ENCODE data around the gene SPHK2.

Gene SPHK2

GRCh38 chr19:48669903-48670668, 50.8 kb downstream of the SPHK2 start:
- H3K4me3 ChIP-seq (IDR thresholded peaks at IDR 0.05; ENCODE audit: insufficient read depth, low read depth, low read length): no peak overlapping the region
- no peak overlapping the region for H3K27ac ChIP-seq
- no peak overlapping the region for H2AFZ ChIP-seq (ENCODE audit: low read depth)
- H3K79me2 ChIP-seq (ENCODE audit: insufficient read depth, low read depth): no peaks in the 10 kb centered on the region
- no peak for TF ChIP-seq CTCF (conservative IDR thresholded peaks at IDR 0.05; ENCODE audit: low read depth, low read length)
- no peak overlapping the region for H3K9ac ChIP-seq
- H4K20me1 ChIP-seq (ENCODE audit: insufficient read depth): no peaks in the 10 kb centered on the region
- no peak overlapping the region for H3K4me2 ChIP-seq
- H3K36me3 ChIP-seq (ENCODE audit: insufficient read depth): no peaks in the 10 kb centered on the region
- peaks cover 2% of the 10 kb centered on the region for H3K4me1 ChIP-seq (ENCODE audit: low read depth, poor library complexity, severe bottlenecking)
- no peaks in the 10 kb centered on the region; the same call in 1 of the 2 replicates for H3K27me3 ChIP-seq (ENCODE audit: insufficient read depth, low read depth)

DNA sequence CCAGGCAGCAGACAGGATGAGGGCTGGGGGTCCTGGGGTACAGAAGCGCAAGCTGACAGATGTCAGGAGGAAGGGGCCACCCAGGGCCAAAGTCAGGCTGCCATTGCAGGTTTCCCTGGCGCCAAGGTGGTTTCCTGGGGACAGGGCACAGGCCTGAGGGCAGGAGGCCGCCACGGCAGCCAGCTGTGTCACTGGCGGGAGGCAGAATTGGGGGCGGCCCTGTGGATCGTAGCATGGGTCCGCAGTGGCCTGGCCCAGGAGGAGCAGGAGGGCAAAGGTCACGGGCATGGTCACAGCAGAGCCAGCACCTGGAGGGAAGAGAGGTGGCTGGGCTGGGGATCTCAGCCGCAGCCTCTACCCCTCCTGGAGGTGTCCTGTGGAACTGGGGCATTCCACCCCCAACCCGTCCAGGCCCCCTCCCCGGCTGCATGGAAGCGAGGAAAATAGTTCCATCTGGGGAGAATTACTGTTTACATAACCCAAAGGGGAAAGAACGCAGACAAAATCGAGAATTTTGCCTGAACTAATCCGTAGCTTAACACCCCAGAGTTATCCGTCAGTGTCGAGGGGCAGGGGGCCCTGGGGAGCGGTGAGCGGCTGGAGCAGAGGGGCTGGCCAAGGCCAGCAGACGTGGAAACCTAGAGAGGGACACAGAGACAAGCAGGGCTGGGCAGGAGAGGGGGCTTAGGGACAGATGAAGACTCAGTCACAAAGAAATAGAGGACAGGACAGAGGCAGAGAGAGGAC, 51.6 kb downstream of the SPHK2 start:
- Histone ChIP-seq H4K20me1 (ENCODE audit: insufficient read depth) (no peaks in the 10 kb centered on the region), H3K4me3 (IDR thresholded peaks at IDR 0.05; ENCODE audit: insufficient read depth, low read depth, low read length) (no peak overlapping the region), H3K27me3 (ENCODE audit: insufficient read depth, low read depth) (peaks cover under 1% of the 10 kb centered on the region; the same call in 1 of the 2 replicates), H3K27ac (no peak overlapping the region), H3K4me1 (ENCODE audit: low read depth, poor library complexity, severe bottlenecking) (peaks cover 5% of the 10 kb centered on the region), H3K79me2 (ENCODE audit: insufficient read depth, low read depth) (no peaks in the 10 kb centered on the region), H3K4me2 (no peak overlapping the region), H3K9ac (no peak overlapping the region), H2AFZ (ENCODE audit: low read depth) (no peak overlapping the region), H3K36me3 (ENCODE audit: insufficient read depth) (no peaks in the 10 kb centered on the region)
- no peak for TF ChIP-seq CTCF (conservative IDR thresholded peaks at IDR 0.05; ENCODE audit: low read depth, low read length)

- H2AFZ ChIP-seq (ENCODE audit: low read depth): no peak overlapping the region
- H3K4me1 ChIP-seq (ENCODE audit: low read depth, poor library complexity, severe bottlenecking): peaks cover 5% of the 10 kb centered on the region
- no peak overlapping the region for H3K9ac ChIP-seq
- H3K27me3 ChIP-seq (ENCODE audit: insufficient read depth, low read depth): peaks cover 5% of the 10 kb centered on the region; the same call in 1 of the 2 replicates
- no peaks in the 10 kb centered on the region for H3K36me3 ChIP-seq (ENCODE audit: insufficient read depth)
- H4K20me1 ChIP-seq (ENCODE audit: insufficient read depth): no peaks in the 10 kb centered on the region
- no peaks in the 10 kb centered on the region for H3K79me2 ChIP-seq (ENCODE audit: insufficient read depth, low read depth)
- TF ChIP-seq CTCF (conservative IDR thresholded peaks at IDR 0.05; ENCODE audit: low read depth, low read length): no peak
- H3K4me3 ChIP-seq (IDR thresholded peaks at IDR 0.05; ENCODE audit: insufficient read depth, low read depth, low read length): no peak overlapping the region
- no peak overlapping the region for H3K4me2 ChIP-seq
- H3K27ac ChIP-seq: no peak overlapping the region
These were observed 52.2 kb downstream of the SPHK2 start for GRCh38 chr19:48671446-48671995.

DNA sequence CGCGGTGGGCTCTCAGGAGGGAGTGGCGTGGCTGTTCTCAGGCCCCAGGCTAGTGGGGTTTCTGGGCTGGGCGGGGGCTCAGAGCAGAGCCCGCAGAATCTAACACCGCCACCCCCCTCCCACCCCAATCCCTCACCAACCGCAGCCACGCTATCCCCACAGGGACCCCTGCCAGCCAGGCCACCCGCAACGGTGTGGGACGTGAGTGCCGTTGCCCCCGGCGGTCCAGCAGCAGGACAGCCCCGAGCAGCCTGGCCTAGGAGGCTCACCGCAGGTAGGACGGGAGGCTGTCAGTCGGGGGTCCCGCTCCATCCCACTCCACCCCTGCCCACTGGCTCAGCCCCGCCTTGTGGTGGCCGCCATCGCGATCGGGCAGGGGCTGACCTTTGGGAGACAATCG, 53.7 kb downstream of the SPHK2 start, which contains the start of gene NTN5:
Gene NTN5 (minus strand): TSS at position 24 of the 400 bp plus-strand sequence. CDS start 2,031 bp downstream, outside the sequence.
- TF ChIP-seq CTCF (conservative IDR thresholded peaks at IDR 0.05; ENCODE audit: low read depth, low read length): no peak
- H3K9ac ChIP-seq: no peak within 1 kb of the TSS

More for the DNA sequence above, 53.7 kb downstream of the SPHK2 start, which contains the start of gene NTN5:
- Histone ChIP-seq H3K27ac (no peak within 1 kb of the TSS), H4K20me1 (ENCODE audit: insufficient read depth) (no peaks in the 10 kb centered on the region), H3K27me3 (ENCODE audit: insufficient read depth, low read depth) (peaks cover 12% of the 10 kb centered on the region; the same call in 1 of the 2 replicates), H3K4me3 (IDR thresholded peaks at IDR 0.05; ENCODE audit: insufficient read depth, low read depth, low read length) (no peak within 1 kb of the TSS), H3K4me2 (no peak within 1 kb of the TSS), H3K79me2 (ENCODE audit: insufficient read depth, low read depth) (no peaks in the 10 kb centered on the region), H3K4me1 (ENCODE audit: low read depth, poor library complexity, severe bottlenecking) (peaks cover 5% of the 10 kb centered on the region), H3K36me3 (ENCODE audit: insufficient read depth) (no peaks in the 10 kb centered on the region), H2AFZ (ENCODE audit: low read depth) (no peak within 1 kb of the TSS)
